Thyroid gland (tissue), 4 donors: ENCODE results near the gene COX10.
"Not testable (repeated sequence)": the region's sequence is repeated elsewhere in the genome, so short reads cannot be mapped to it uniquely, and the experiment has no call there.

Source experiments
- POLR2A ChIP-seq, 2 donors: fragments of 450-650 bp; IDR thresholded peaks; one replicate each; pipeline ENCODE4 v1.6.1; 2017; ENCODE audit warnings: antibody characterized with exemption in 2 of 2, mild to moderate bottlenecking in 2 of 2, moderate library complexity in 1 of 2
- TF ChIP-seq, protein P1 (sequence below), 6 experiments: fragments of 200-600 bp in 3 of 6; fragments of 450-650 bp in 3 of 6; sonication (generic) in 3 of 6; IDR thresholded peaks; one replicate each; pipeline ENCODE4 v1.5.1; 2016 to 2019; ENCODE audit warnings: antibody characterized with exemption in 6 of 6, mild to moderate bottlenecking in 2 of 6, inconsistent platforms in 1 of 6, moderate library complexity in 1 of 6

DNA sequence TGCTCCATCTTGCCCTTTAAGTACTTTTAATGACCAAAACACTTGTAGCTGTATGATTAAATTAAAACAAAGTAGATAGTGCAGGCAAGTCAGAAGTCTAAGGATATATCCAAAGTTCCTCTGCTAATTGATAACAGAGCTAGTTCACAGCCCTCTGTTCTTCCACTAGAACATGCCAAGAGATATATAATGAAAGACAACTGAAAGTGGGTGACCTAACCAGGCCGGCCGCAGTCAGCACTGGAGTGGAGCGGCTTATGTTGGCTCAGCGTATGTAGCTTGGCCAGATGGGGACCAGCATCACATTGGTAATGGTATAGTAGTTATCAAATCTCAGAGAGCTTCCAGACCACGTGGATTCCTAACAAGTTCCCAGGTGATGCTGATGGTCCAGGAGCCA, 115.2 kb downstream of the COX10 start:
- TF ChIP-seq, protein P1, sequence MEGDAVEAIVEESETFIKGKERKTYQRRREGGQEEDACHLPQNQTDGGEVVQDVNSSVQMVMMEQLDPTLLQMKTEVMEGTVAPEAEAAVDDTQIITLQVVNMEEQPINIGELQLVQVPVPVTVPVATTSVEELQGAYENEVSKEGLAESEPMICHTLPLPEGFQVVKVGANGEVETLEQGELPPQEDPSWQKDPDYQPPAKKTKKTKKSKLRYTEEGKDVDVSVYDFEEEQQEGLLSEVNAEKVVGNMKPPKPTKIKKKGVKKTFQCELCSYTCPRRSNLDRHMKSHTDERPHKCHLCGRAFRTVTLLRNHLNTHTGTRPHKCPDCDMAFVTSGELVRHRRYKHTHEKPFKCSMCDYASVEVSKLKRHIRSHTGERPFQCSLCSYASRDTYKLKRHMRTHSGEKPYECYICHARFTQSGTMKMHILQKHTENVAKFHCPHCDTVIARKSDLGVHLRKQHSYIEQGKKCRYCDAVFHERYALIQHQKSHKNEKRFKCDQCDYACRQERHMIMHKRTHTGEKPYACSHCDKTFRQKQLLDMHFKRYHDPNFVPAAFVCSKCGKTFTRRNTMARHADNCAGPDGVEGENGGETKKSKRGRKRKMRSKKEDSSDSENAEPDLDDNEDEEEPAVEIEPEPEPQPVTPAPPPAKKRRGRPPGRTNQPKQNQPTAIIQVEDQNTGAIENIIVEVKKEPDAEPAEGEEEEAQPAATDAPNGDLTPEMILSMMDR (IDR thresholded peaks at IDR 0.05) = not testable (repeated sequence)
- TF ChIP-seq POLR2A (IDR thresholded peaks at IDR 0.05) = not testable (repeated sequence)
